HG02885 (cell line): ENCODE results near the gene TMEM41B.
A peak's percentile ranks its signal among the peaks of the same experiment; 100 is the strongest.
"Not testable (repeated sequence)": the region's sequence is repeated elsewhere in the genome, so short reads cannot be mapped to it uniquely, and the experiment has no call there.

Source experiments
- ATAC-seq: cut with Tn5 transposase; IDR thresholded peaks from one replicate; pipeline ENCODE4 v1.9.1; 2021; ENCODE audit warnings: mild to moderate bottlenecking; ENCODE audit not compliant: unreplicated experiment, poor library complexity

The TMEM41B gene, protein sequence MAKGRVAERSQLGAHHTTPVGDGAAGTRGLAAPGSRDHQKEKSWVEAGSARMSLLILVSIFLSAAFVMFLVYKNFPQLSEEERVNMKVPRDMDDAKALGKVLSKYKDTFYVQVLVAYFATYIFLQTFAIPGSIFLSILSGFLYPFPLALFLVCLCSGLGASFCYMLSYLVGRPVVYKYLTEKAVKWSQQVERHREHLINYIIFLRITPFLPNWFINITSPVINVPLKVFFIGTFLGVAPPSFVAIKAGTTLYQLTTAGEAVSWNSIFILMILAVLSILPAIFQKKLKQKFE

DNA sequence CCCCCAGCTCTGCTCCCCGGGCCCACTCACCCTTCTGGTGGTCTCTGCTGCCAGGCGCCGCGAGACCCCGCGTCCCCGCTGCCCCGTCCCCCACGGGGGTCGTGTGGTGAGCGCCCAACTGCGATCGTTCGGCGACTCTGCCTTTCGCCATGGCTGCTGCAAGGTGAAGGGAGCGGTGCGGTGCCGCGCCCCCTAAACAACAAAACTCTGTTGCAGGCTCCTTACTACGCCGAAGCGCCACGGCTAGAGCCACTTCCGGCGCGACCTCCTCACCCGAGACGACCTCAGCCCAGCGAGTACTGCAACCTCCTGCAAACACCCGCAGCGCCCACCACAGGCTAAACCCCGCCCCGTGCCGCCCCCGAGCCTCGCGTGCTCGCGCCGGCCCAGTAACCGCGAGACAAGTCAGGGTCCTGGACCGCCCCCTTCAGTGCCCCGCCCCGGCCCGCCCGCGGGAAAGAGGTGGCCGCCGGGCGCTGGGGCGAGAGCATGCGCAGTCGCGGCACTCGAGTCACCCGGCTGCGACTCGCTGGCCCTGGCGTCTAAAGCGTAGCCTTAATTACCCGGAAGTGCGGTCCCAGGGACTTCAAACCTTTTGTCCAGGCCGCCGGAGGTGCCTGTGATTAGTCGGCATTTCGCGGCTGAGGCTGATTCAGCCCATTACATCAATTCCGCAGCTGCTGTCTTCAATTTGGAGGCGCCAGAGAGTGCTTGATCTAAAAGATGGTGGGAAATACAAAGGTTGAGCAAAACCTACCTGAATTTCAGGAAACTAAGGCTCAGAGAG is at the start of gene TMEM41B:
TSS of gene TMEM41B (minus strand) at position 303 of the 787 bp plus-strand sequence. CDS start at position 151, 152 bp downstream.
- peak; percentile 96 for ATAC-seq

DNA sequence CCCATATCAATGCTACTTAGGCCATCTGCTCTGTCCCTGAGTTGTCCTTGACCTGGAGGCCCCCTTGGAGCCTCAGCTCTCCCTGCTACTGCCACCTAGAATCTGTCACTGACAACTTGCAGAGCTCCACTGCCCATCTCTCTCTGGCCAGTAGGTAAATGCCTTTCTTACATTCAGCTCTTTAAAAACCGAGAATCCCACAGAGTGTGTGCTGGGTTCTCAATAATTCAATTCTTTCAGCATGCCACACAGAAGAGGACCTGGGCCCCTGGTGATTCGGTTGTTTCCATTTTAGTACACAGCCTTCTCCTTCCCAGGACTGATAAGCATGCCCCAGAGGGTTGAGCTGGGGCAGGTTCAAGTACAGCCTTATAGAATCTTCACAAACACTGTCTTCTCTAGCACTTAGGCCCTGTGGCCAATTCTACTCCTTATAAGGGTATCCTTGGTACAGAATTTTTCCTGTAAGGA is 48.0 kb upstream of the TMEM41B start:
- ATAC-seq = no peak

DNA sequence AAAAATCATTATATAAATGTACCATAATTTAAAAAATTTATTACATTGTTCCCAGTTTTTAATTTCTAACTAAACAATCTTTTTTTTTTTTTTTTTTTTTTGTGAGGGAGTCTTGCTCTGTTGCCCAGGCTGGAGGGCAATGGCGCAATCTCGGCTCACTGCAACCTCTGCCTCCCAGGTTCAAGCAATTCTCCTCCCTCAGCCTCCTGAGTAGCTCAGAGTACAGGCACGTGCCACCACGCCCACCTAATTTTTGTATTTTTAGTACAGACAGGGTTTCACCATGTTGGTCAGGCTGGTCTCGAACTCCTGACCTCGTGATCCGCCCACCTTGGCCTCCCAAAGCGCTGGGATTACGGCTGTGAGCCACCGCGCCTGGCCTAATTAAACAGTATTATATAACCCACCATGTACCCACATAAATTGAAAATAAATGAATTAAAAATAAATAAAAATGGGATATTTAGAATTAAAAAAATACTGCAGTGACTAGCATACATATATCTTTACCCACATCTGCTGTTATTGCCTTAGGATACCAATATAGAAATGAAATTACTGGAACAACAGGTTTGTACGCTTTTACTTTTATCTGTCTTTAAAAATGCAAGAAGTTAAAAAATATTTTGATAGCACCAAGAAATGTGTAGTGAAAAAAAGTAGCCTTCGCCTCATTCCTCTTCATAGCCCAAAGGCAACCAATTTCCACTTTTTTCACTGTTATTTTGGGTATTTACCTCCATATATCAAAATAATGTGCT is 46.6 kb upstream of the TMEM41B start:
- ATAC-seq = not testable (repeated sequence)

DNA sequence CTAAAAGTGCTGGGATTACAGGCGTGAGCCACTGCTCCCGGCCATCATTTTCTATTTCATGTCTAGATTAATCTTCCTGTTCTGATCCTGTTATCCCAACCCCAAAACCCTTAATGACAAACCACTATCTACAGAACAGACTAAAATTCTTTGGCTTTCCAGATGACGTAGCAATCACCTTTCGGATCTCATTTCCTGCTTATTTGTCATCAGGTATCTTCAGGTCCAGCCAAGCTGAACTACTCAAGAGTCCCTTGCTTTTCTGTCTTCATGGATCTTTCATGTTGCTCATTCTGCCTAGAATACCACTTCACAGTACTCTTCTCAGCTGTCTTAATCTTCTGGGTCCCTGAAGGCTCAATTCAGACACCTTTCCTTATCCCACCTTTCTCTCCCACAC is 42.6 kb upstream of the TMEM41B start:
- ATAC-seq = no peak

DNA sequence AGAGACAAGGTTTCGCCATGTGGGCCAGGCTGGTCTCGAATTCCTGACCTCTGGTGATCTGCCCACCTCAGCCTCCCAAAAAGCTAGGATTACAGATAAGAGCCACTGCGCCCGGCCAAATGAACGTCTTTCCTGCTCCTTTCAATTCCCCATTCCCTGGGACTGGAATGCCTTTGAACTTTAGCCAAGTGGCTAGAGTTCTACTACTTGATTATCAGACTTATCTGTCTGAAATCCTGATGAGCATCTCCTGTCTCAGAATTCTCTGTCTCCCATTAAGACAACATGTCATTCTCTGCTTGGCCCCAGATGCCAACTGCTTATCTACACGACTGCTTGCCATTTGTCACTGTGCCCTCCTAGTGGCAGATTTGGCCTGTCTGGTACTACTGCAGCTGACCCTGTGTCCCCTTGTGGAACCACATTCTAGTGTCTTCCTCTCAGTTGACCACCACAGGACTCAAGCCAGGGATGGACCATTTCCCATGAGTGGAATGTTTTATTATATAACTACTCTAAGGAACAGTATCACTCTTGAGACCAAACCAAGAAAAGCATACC is 37.0 kb upstream of the TMEM41B start:
- ATAC-seq = no peak

DNA sequence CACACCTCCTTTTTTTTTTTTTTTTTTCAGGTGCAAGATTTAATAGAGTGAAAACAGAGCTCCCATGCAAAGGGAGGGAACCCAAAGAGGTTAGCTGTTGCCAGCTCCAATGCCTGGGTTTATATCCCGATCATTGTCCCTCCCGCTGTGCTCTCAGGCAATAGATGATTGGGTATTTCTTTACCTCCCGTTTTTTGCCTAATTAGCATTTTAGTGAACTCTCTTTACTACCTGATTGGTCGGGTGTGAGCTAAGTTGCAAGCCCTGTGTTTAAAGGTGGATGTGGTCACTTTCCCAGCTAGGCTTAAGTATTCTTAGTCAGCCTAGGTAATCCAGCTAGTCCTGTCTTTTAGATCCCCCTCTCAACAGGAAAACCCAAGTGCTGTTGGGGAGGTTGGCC is 33.4 kb upstream of the TMEM41B start:
- ATAC-seq = not testable (repeated sequence)

DNA sequence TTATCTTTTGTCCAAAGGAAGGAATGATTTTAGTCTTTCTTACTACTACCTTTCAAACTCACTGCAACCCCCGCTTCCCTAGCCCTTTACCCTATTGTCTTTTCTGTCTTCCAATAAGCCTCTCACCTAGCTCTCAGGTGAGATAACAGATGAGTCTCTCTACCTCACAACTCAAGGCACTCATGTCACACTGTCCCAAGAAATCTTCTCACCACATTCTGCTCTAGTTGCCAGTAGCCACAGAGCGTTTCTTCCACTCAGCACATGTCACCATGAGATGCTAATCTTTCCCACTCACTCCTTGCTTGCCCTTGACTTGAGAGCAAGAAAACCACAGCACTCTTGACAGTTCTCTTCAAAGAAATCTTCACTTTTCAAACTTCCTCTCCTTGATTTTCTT is 32.7 kb upstream of the TMEM41B start:
- no peak for ATAC-seq

DNA sequence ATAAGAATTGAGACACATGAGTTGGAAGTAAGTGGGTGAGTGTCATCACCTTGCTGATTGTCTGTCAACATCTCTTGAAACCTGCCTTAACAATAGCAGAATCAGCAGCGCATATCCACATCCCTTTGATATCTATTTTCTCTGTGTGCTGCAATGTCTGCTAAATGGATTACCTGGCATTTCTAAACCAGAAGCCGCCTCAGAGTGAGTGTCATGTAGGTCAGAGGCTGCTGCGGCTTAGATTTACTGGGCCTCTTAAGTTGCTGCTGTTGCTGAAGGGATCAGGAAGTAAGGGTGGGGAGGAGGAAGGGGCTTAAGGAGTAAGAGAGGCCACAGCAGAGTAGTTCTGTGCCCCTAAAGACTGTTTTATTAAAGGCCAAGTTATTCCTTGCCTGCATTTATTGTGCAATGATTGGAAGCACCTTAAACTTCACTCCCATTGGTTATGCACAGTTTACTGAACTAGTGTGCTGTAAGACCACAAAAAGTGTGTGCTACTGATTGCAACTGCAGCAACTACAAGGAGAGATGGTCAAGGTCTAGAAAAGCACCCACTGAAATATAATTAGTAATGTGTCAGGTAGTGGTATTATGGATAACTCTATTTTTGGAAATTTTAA is 29.8 kb upstream of the TMEM41B start:
- no peak for ATAC-seq

DNA sequence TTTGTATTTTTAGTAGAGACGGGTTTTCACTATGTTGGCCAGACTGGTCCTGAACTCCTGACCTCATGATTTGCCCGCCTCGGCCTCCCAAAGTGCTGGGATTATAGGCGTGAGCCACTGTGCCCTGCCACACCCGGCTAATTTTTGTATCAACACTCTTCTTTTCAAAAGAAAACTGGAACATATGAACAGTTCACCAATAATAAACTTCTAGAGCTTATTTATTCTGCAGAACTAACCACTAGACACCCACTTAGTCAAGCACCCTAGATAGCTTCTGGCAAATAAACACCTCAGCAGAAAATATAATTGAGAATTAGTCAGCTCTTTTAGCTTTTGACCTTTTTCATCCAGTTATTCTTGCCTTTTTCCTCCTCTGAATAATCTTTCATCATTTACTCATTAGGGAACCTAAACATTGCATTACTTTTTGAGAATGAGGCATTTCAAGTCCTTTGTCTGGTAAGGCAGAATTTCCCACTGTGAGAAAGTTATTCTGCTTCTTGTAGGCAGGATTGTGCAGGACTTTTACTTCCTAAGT is 27.3 kb upstream of the TMEM41B start:
- ATAC-seq = no peak

DNA sequence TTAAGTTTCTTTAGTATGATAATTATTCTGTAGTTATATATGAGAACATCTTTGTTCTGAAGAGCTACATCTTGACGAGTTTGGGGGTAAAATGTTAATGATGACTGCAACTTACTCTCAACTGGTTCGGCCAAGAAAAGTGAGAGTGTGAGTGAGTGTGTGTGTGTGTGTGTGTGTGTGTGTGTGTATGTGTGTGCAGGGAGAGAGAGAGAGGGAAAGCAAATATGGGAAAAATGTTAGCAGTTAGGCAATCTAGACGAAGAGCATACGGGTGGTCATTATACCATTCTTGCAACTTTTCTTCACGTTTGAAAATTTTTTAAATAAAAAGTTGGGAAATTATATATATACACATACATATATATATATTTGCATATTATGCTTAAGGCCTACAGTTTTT is 18.3 kb upstream of the TMEM41B start:
- ATAC-seq = no peak

DNA sequence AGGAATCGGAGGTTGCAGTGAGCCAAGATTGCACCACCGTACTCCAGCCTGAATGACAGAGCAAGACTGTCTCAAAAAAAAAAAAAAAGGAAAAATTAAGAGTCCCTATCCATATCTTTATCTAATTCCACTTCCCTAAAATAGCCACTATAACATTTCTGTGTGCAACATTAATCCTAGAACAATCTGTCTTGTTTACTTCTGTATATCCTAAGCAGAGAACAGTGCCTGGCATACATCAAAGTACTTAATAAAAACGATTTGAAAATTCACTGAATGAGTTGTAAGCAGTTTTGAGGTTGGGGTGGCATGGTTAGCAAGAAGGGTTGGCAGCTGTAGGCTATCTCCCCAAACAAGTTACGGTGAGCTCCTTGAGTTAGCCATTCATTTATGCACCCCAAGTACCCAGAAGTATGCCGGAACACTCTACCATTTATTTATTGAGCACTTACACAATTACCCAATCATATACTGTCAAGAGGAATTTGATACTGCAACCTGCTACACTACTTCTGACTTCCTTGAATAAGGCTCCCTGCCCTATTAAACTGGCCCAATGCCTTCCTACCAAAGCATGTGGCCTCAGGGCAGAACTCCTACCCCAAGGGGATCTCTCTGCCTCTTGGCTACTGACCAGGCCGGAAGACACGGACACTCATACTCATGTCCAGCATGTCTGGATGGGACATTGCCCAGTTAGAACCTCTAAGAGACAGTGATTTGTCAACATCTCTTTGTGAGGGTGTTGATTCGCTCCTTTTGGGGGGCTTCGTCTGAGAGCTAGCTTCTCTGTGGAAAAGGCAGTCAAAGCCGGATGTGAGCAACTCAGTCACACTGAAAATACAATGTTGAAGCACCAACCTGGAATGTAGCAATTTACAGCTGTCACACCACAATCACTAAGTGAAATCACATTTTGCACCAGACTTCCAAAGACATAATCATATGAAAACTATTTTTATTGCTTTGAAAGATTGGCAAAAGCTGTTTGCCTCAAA is 16.3 kb upstream of the TMEM41B start:
- ATAC-seq = no peak

DNA sequence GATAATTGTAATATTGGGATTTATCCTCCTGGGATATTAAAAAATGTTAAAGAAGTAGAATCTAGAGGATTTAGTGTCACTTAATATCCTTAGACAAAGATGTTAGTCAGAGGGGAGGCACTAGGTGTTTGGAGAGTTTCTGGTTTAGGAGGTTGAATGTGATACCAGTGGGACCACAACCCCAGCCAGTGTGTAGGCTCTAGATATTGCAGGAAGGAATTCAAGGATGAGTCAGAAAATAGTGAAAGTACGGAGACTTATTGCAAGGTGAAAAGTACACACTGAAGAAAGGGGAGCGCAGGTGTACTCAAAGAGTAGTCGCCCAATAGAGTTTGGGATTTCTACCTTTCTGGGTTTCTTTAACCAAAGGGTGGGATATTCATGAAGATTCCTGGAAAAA is 5.7 kb upstream of the TMEM41B start:
- ATAC-seq = no peak

DNA sequence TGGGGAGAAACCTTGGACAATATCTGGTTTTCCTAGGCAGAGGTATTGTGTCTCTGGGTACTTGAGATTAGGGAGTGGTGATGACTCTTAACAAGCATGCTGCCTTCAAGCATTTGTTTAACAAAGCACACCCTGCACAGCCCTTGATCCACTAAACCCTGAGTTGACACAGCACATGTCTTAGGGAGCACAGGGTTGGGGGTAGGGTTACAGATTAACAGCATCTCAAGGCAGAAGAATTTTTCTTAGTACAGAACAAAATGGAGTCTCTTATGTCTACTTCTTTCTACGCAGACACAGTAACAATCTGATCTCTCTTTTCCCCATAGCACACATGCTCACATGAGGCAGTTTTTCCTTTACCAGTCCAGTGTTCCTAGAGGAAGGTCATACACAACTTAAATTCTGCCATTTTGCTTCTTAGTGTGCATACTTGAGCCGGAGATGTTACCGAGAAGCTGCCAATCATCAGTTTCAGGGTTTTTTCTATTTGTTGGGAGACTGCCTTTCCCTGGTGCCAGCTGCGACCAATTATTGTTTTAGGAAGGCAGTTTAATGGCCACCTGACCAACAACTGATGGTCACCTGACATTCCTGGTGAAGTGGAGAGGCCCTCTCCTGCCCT is 5.1 kb upstream of the TMEM41B start:
- not testable (repeated sequence) for ATAC-seq

DNA sequence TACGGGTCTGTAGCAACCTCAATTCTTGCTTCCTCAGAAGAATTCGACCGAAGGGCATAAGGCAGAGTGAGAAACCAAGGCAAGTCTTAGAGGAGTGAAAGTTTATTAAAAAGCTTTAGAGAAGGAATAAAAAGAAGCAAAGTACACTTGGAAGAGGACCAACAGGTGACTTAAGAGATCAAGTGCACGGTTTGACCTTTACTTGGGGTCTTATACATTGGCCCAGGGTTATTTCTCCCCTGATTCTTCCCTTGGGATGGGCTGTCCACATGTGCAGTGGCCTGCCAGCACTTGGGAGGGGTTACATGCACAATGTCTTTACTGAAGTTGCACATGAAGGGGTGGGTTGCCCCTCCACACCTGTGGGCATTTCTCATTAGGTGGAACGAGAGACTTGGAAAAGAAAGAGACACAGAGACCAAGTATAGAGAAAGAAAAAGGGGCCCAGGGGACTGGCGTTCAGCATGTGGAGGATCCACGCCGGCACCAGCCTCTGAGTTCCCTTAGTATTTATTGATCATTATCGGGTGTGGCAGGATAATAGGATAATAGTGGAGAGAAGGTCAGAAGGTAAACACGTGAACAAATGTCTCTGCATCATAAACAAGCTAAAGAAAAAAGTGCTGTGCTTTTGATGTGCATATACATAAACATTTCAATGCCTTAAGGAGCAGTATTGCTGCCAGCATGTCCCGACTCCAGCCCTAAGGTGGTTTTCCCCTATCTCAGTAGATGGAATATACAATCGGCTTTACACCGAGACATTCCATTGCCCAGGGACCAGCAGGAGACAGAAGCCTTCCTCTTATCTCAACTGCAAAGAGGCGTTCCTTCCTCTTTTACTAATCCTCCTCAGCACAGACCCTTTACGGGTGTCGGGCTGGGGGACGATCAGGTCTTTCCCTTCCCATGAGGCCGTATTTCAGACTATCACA is 4.3 kb upstream of the TMEM41B start:
- ATAC-seq = not testable (repeated sequence)

DNA sequence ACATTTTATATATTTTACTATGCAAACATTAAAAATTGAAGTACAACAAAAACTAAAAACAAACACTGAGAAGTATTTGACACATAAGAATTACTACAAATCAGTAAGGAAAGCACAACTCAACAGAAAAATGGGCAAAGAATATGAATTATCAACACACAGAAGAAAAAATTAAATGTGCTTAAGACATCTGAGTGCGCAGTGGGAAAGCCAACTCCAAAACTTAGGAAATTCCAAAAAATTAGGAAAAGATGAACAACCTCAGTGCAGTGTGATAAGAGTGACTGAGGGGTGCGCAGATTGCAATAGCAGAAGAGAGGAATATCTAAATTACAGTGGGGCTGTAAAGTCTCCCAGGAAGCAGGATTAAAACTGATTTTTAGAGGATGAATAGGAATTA is 1.9 kb upstream of the TMEM41B start:
- ATAC-seq = no peak

DNA sequence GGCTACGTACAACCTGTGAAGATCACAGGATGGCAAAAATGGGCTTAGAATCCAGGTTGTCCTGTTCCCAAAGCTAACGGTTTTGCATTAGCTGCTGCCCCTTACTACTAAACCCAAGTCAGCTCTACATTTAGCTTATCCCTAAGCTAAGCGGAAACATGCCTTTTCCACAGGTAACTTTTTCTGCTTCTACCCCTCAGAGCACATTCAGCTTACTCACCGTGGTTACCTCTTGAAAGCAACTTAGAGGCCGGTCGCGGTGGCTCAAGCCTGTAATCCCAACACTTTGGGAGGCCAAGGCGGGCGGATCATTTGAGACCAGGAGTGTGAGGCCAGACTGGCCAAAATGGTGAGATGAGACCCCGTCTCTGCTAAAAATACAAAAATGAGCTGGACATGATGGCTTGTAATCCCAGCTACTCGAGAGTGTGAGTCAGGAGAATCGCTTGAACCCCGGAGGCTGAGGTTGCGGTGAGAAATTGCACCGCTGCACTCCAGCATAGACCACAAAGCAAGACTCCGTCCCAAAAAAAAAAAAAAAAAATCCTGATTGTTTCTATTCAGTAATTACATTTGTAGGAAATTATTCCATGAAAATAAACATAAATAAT is 790 bp upstream of the TMEM41B start:
- no peak for ATAC-seq
